HG03196 (cell line): ENCODE data around the gene TTLL11.
"Not testable (repeated sequence)": the region's sequence is repeated elsewhere in the genome, so short reads cannot be mapped to it uniquely, and the experiment has no call there.

Source experiments
- ATAC-seq: cut with Tn5 transposase; IDR thresholded peaks from one replicate; pipeline ENCODE4 v1.9.1; 2021; ENCODE audit not compliant: unreplicated experiment

The TTLL11 gene

GRCh38 chr9:122085260-122085659 is 7.8 kb downstream of the TTLL11 start:
- ATAC-seq, result no peak

DNA sequence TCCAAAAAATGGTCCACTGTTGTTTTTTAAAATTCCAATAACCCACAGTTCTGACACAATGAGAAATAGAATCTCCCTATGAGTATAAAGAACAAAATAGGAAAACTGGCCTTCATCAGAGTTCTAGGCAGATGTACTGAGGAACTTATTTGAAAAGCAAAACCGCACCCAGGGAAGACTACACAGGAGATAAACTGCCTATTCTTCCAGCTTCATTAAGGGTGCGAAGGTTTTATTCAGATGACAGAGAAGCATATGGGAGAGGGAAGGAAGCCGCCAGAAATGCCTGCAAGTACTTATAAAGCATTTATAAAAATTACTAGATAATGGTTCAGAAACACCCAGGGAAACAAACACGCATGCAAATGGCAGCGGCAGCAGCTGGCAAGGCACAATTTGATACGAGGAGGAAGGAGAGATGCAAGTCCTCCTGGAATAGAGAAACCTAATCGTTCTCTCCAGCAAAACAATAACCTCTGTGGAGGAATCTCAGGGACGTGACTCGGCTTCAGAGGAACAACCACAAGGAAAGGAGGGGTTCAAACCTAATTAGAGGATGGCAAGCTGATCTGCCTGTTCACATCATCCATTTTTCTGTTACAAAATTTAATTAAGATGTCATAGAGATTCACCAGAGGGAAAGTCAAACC is 9.0 kb downstream of the TTLL11 start:
- no peak for ATAC-seq

GRCh38 chr9:122080986-122081385 is 12.1 kb downstream of the TTLL11 start:
- no peak for ATAC-seq

- no peak for ATAC-seq
Measured at GRCh38 chr9:122078557-122078956, 14.6 kb downstream of the TTLL11 start.

DNA sequence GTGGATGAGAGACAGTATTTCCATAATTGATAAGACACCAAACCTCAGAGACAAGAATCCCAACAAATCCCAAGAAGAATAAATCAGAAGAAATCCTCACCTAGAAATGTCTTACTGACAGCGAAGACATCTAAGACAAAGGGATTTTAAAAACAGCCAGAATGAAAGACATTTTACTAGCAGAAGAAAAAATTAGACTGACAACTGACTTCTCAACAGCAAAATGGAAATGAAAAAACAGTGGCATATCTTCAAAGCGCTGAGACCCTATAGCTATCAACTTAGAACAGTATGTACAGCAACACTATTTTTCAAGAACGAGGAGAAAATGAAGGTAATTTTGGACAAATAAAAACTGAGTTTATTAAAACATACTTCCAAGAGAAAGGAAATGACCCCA is 16.3 kb downstream of the TTLL11 start:
- ATAC-seq, result no peak

DNA sequence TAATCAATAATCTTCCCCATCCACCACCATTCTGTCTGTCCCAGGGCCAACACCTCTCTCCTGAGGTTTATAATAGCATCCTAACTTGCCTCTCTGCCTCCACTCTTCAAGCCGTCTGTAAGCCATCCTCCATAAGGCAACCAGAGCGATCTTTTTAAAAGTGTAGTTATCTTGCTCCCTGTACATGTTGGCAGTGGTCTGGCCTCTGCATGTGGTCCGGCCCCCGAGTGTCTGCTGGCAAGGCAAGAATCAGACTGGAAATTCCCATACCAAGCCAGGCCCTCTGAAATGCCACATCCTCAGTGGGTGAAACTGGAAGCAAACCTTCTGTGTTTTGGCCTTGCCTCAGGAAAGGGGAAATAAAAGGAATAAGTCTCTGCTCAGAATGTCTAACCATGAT is 17.0 kb downstream of the TTLL11 start:
- no peak for ATAC-seq

- no peak for ATAC-seq
Measured at GRCh38 chr9:122075135-122076030, 17.7 kb downstream of the TTLL11 start.

DNA sequence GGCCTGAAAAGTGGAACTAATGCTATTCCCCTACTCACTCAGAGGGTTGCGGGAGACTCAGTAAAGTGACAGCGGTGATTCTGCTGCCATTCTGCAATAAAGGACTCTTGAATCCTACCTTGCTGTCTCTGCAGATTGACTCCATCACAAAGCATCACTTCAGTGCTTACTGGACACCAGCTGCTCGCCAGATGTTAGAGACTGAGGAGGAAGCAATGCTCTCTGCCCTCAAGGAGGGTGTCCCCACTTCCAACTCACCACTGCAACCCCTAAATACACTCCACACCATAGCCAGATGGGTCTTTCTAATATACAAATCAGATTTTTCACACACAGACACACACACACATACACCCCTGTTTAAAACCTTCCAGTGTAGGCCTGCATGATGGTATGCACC is 21.4 kb downstream of the TTLL11 start:
- ATAC-seq, result no peak

DNA sequence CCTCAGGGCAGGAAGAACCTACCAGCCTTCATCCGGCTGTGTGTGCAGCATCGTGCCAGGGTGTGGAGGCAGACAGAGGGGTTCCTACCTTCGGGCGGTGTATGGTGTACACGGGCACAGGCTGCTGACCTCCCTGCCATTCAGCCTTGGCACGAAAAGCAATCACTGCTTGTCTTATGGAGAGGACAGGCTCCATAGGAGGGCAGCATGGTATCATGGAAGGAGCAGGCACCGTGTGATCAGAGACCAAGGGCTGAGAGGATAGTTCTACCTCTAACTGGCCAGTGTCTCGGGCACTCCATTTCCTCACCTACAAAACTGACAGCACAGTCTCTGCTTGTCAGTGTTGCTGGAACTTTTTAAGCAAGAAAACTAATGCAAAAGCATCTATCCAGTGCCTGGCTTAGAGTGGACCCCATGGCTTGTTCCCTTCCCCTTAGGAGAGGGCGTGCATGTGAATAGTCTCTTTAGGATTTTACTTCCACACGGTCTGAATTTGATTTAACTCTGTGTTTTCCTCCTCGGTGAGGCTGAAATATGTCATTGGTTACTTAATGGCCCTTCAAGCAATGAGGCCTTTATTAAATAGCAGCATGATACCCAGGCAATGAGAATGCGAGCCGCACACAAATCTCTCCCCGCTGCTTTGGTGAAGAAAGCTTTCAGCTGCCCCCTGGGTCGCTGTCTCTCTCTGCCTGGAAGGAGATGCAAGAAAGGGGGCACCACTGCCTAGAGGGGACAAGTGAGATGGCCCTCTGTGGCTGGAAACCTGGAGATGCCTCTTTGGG is 22.2 kb downstream of the TTLL11 start:
- ATAC-seq, result no peak

- ATAC-seq, result not testable (repeated sequence)
Measured at GRCh38 chr9:122066680-122067079, 26.4 kb downstream of the TTLL11 start.

GRCh38 chr9:122065923-122066629 is 27.0 kb downstream of the TTLL11 start:
- ATAC-seq, result no peak

DNA sequence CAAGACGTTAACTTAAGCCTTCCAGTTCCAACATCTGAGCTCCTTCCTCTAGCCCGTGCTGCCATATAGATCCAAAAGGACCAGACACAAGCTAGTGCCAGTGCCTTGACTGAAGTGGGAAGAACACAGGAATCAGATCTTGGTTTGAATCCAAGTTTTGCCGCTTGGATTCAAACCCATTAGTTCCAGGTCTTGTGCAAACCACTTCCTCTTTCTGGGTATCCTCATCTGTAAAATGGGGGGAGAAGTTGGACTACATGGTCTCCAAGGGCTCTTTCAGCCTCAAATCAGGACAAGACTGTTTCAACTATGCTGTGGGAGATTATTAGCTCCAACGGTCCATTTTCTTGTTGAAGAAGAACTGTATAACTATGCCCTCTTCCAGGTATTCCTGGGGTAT is 32.6 kb downstream of the TTLL11 start:
- no peak for ATAC-seq

DNA sequence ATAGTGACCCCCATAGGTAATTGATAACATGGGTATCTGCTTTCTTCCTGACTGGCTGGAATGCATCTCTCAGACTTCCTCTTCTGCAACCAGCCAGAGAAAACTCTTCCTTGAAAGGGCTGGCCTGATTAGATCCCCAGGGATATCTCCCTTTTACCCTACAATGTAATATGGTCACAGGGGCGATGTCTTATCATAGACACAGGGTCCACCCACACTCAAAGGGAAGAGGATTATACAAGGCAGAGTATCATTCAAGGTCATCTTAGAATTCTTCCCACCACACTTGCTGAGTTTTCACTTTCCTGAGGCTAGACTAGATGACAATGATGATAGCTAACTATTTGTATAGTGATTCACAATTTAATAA is 33.2 kb downstream of the TTLL11 start:
- no peak for ATAC-seq

- ATAC-seq, result no peak
Measured at GRCh38 chr9:122059214-122059954, 33.7 kb downstream of the TTLL11 start.

- ATAC-seq, result no peak
Measured at GRCh38 chr9:122058709-122059108, 34.4 kb downstream of the TTLL11 start.

DNA sequence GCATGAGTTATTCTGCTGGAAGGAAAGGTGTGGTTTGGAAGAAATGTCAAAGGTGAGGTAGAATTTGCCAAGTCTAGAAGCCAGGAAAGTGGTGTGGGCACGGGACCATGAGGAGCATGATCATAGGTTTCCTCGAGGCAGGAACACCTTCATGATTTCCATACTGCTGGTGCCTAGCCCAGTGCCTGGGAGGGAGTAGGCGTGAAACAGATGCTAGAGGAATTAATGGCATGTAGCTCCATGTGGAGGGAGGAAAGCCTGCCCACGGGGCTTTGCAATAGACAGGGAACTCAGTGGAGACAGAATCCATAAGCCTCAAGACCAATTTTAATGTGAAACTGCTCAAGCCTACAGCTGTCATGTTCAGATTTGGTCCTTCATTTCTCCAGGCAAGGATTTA is 35.1 kb downstream of the TTLL11 start:
- ATAC-seq, result no peak

- ATAC-seq, result no peak
Measured at GRCh38 chr9:122057211-122057610, 35.9 kb downstream of the TTLL11 start.

DNA sequence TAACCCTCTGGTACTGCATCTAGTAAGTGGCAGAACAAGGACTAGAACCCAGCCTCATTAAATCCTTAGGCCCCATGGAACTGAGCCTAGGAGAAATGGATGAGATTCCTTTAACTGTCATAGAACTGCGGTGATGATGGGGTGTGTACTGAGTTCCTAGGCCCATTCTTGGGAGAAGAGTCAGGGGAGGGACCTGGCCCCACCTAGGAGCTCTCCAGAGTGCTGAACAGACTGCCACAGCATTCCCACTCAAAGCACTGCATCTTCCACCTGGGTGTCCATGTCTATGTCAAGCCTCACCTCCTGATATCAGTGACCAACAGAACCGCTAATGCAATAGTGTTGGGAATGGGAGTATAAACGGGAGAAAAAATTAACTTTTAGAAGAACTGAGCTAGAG is 36.6 kb downstream of the TTLL11 start:
- ATAC-seq, result no peak

GRCh38 chr9:122055701-122056100 is 37.4 kb downstream of the TTLL11 start:
- ATAC-seq, result no peak

DNA sequence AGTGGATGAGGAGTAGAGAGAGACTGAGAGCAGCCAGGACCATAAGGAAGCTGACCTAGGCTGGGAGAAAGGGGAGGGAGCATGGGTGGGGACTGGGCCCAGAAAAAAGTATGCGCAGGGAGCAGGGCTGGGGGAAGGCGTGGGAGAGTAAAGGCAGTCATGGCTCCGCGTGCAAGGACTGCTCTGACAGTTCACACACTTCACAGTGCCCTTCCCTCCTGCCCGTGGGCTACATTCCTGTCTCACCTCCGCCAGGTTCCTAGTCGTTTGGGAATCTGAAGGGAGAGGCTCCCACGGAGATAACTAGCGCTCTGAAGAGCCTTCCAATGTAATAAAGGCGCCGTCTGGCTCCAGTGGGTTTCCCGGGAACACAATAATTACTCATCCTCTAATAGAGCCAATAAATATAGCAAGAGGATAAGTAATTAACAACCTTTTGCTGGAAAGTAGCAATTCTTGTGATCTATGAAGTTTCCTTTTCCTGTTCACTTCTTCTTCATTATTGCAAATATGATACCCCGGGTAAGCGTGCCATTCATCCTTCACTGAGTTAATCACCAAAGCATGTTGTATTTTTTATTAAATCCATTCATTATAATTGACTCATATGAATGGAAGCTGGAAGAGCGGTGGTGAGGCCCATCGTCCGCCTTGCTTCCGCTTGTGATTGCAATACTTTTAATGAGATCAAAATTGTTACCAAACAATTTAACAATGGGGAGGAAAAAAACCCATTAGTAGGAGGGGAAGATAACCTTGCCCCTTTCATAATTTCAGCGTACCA is 39.3 kb downstream of the TTLL11 start:
- ATAC-seq, result no peak
